ENCODE results near the gene AQP12B. TPM values are rescaled to one million over a fixed set of nuclear protein-coding genes. Genes with fewer than 3 reads are reported as not detected.
"Not testable (repeated sequence)": the region's sequence is repeated elsewhere in the genome, so short reads cannot be mapped to it uniquely, and the experiment has no call there.

AQP12B gene, protein sequence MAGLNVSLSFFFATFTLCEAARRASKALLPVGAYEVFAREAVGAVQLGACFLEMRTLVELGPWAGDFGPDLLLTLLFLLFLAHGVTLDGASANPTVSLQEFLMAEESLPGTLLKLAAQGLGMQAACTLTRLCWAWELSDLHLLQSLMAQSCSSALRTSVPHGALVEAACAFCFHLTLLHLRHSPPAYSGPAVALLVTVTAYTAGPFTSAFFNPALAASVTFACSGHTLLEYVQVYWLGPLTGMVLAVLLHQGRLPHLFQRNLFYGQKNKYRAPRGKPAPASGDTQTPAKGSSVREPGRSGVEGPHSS
- total RNA-seq (not detected), total RNA-seq (0 to 0.09 (median 0) reads per million in 172 experiments)
- not detected for polyA plus RNA-seq (2013, experiment 1 of 2)
- not detected for polyA plus RNA-seq (2013, experiment 2 of 2)

DNA sequence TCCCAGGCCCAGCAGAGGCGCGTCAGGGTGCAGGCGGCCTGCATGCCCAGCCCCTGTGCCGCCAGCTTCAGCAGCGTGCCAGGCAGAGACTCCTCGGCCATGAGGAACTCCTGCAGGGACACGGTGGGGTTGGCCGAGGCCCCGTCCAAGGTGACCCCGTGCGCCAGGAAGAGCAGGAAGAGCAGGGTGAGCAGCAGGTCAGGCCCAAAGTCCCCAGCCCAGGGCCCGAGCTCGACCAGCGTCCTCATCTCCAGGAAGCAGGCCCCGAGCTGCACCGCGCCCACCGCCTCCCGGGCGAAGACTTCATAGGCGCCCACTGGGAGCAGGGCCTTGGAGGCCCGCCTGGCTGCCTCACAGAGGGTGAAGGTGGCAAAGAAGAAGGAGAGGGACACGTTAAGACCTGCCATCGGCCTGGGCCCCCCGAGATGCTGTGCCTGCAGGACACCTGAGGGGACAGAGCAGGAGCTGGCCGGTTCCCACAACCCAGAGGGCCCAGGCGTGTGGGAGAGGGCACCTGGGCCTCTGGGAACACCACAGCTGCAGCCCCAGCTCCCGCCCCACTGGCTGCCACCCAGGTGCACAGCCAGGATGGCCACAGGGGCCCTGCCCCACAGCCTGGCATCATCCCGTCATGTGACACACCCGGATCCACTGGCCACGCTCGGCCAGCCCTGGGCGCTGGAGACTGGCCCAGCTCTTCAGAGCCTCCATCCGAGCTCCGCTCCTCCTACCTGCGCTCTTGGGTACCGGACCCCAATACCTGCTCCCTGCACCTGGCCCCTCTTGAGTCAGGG is at the start of gene AQP12B:
TSS of gene AQP12B (minus strand) at position 455 of the 794 bp plus-strand sequence. CDS start at position 407, 48 bp downstream.
- intact Hi-C loops (cut with DNase I, micrococcal nuclease); POLR2A ChIA-PET; CTCF ChIA-PET; H3K4me1 ChIP-seq (ENCODE audit: insufficient read depth, low read length); H3K9me3 ChIP-seq (ENCODE audit: control insufficient read depth in 1 of 2, insufficient read depth in 1 of 2, low read length in 2 of 2); H3K4me3 Mint-ChIP-seq; H3K27ac Mint-ChIP-seq; H3K27me3 ChIP-seq (ENCODE audit: control insufficient read depth in 1 of 2, insufficient read depth in 2 of 2, low read length in 2 of 2); H3K27me3 Mint-ChIP-seq; H3K9me3 Mint-ChIP-seq; ATAC-seq (ENCODE audit: poor library complexity); H3K27ac ChIP-seq (ENCODE audit: low read depth in 1 of 2, low read length in 2 of 2); H3K36me3 ChIP-seq (ENCODE audit: insufficient read depth, low read length); H3K4me1 Mint-ChIP-seq (ENCODE audit: low read depth); H3K36me3 Mint-ChIP-seq (ENCODE audit: low read depth): not testable (repeated sequence)
- peak within 1 kb of the TSS; percentile 34 for H3K4me3 ChIP-seq (ENCODE audit: low read length)
- DNase-seq, result peak in 1 of 14 experiments; percentile 10

GRCh38 chr2:240732184-240732583 is 49.5 kb upstream of the AQP12B start:
- H3K36me3 Mint-ChIP-seq (ENCODE audit: low read depth), result no peaks in the 10 kb centered on the region
- H3K4me3 Mint-ChIP-seq, result no peak overlapping the region
- DNase-seq, result no peak
- TF ChIP-seq, protein P1, sequence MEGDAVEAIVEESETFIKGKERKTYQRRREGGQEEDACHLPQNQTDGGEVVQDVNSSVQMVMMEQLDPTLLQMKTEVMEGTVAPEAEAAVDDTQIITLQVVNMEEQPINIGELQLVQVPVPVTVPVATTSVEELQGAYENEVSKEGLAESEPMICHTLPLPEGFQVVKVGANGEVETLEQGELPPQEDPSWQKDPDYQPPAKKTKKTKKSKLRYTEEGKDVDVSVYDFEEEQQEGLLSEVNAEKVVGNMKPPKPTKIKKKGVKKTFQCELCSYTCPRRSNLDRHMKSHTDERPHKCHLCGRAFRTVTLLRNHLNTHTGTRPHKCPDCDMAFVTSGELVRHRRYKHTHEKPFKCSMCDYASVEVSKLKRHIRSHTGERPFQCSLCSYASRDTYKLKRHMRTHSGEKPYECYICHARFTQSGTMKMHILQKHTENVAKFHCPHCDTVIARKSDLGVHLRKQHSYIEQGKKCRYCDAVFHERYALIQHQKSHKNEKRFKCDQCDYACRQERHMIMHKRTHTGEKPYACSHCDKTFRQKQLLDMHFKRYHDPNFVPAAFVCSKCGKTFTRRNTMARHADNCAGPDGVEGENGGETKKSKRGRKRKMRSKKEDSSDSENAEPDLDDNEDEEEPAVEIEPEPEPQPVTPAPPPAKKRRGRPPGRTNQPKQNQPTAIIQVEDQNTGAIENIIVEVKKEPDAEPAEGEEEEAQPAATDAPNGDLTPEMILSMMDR (IDR thresholded peaks at IDR 0.05), result no peak
- CTCF ChIA-PET, result no interaction called here
- POLR2A ChIA-PET, result no interaction called here
- H3K36me3 ChIP-seq (ENCODE audit: insufficient read depth, low read length), result no peaks in the 10 kb centered on the region
- no peak overlapping the region for H3K27ac ChIP-seq (ENCODE audit: low read depth in 1 of 2, low read length in 2 of 2)
- H3K4me3 ChIP-seq (ENCODE audit: low read length), result no peak overlapping the region
- H3K9me3 ChIP-seq (ENCODE audit: control insufficient read depth in 1 of 2, insufficient read depth in 1 of 2, low read length in 2 of 2), result no peaks in the 10 kb centered on the region
- H3K27me3 ChIP-seq (ENCODE audit: control insufficient read depth in 1 of 2, insufficient read depth in 2 of 2, low read length in 2 of 2), result no peaks in the 10 kb centered on the region
- intact Hi-C loops (cut with DNase I, micrococcal nuclease), result loop anchor here in 1 of 2 experiments (10.0 kb wide), 1 partner anchor 217 kb away; no protein-coding TSS in a partner anchor
- H3K4me1 ChIP-seq (ENCODE audit: insufficient read depth, low read length), result no peaks in the 10 kb centered on the region
- no peaks in the 10 kb centered on the region for H3K9me3 Mint-ChIP-seq
- peaks cover 5% of the 10 kb centered on the region for H3K27me3 Mint-ChIP-seq
- no peaks in the 10 kb centered on the region for H3K4me1 Mint-ChIP-seq (ENCODE audit: low read depth)
- no peak overlapping the region for H3K27ac Mint-ChIP-seq
- no peak for ATAC-seq (ENCODE audit: poor library complexity)

DNA sequence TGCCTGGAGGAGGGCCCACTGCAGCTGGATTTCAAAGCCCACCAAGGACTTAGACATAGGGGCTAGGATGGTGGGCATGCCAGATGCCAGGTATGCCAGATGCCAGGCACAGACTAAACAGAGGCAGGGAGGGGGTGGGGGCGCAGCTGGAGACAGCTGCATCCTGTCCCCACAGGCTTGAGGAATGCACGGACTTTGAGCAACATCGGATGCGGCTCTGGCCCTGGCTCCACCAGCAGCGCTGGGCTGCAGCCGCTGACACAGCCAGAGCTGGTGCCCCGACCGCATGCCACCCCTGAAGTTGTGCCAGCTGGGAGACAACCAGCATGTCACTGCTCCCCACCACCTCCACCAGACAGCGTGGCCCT is 48.5 kb upstream of the AQP12B start:
- TF ChIP-seq, protein P1 (IDR thresholded peaks at IDR 0.05), result no peak
- Histone ChIP-seq H3K27me3 (ENCODE audit: control insufficient read depth in 1 of 2, insufficient read depth in 2 of 2, low read length in 2 of 2) (no peaks in the 10 kb centered on the region), H3K4me3 (ENCODE audit: low read length) (no peak overlapping the region), H3K36me3 (ENCODE audit: insufficient read depth, low read length) (no peaks in the 10 kb centered on the region), H3K27ac (ENCODE audit: low read depth in 1 of 2, low read length in 2 of 2) (no peak overlapping the region), H3K4me1 (ENCODE audit: insufficient read depth, low read length) (no peaks in the 10 kb centered on the region), H3K9me3 (ENCODE audit: control insufficient read depth in 1 of 2, insufficient read depth in 1 of 2, low read length in 2 of 2) (no peaks in the 10 kb centered on the region)
- Mint-ChIP-seq H3K4me1 (ENCODE audit: low read depth) (no peaks in the 10 kb centered on the region), H3K4me3 (no peak overlapping the region), H3K36me3 (ENCODE audit: low read depth) (no peaks in the 10 kb centered on the region), H3K9me3 (no peaks in the 10 kb centered on the region), H3K27ac (no peak overlapping the region), H3K27me3 (peaks cover 5% of the 10 kb centered on the region)
- ChIA-PET POLR2A (no interaction called here), CTCF (no interaction called here)
- ATAC-seq (ENCODE audit: poor library complexity), result no peak
- no peak for DNase-seq
- intact Hi-C loops (cut with DNase I, micrococcal nuclease), result loop anchor here in 1 of 2 experiments (10.0 kb wide), 1 partner anchor 216 kb away; no protein-coding TSS in a partner anchor

Measured in CD4-positive, alpha-beta T cell (primary cell).